CD4-positive, alpha-beta memory T cell (primary cell): Measurements from ENCODE around the gene HBS1L. TPM values are rescaled to one million over a fixed set of nuclear protein-coding genes. Genes with fewer than 3 reads are reported as not detected.

Experiments used
- CTCF ChIA-PET: fragments of 350-600 bp; sonication (Branson Sonifier 250); formaldehyde crosslinking; loops from one replicate; lab custom pipeline; 2021; ENCODE audit warnings: inconsistent platforms; ENCODE audit not compliant: partially characterized antibody; lab: Charles Lee
- POLR2A ChIA-PET: fragments of 350-600 bp; sonication (Branson Sonifier 250); formaldehyde crosslinking; loops from one replicate; lab custom pipeline; 2021; ENCODE audit not compliant: partially characterized antibody; lab: Charles Lee
- DNase-seq, 5 donors: peaks; one replicate each; pipeline versions ENCODE4 v3.0.0 to v3.0.0-alpha.2; 2020 to 2022; ENCODE audit warnings: mixed read lengths in 1 of 5
- H3K27ac ChIP-seq: one replicate; pipeline ENCODE4 v1.7.0; 2013; ENCODE audit warnings: low read depth, low read length
- H3K27me3 ChIP-seq: 2 replicates; pipeline ENCODE4 v1.7.0; 2013; ENCODE audit warnings: mild to moderate bottlenecking, low read length, moderate library complexity; ENCODE audit not compliant: insufficient read depth
- H3K36me3 ChIP-seq: 2 replicates; pipeline ENCODE4 v1.7.0; 2013; ENCODE audit warnings: mild to moderate bottlenecking, low read length, moderate library complexity; ENCODE audit not compliant: insufficient read depth
- H3K4me1 ChIP-seq: 2 replicates; pipeline ENCODE4 v1.7.0; 2013; ENCODE audit warnings: mild to moderate bottlenecking, low read length, moderate library complexity; ENCODE audit not compliant: insufficient read depth
- H3K4me3 ChIP-seq, 2 donors: one replicate each; pipeline ENCODE4 v1.7.0; 2013; ENCODE audit warnings: low read length in 2 of 2, mild to moderate bottlenecking in 1 of 2
- H3K9me3 ChIP-seq, 2 donors: one replicate each; pipeline ENCODE4 v1.7.0; 2013; ENCODE audit warnings: low read length in 2 of 2, control low read depth in 1 of 2; ENCODE audit not compliant: control insufficient read depth in 1 of 2
- H3K27ac Mint-ChIP-seq, 7 donors: one replicate each; pipeline ENCODE4 v1.8.0; 2020 to 2021; ENCODE audit warnings: mixed read lengths in 7 of 7, mild to moderate bottlenecking in 6 of 7, inconsistent platforms in 3 of 7, moderate library complexity in 3 of 7
- H3K27me3 Mint-ChIP-seq, 2 donors: one replicate each; pipeline ENCODE4 v1.8.0; 2020 to 2021; ENCODE audit warnings: mixed read lengths in 2 of 2
- H3K36me3 Mint-ChIP-seq, 2 donors: one replicate each; pipeline ENCODE4 v1.8.0; 2020 to 2021; ENCODE audit warnings: mixed read lengths in 2 of 2, inconsistent platforms in 1 of 2, mild to moderate bottlenecking in 1 of 2
- H3K4me1 Mint-ChIP-seq, 4 donors: one replicate each; pipeline ENCODE4 v1.8.0; 2020 to 2021; ENCODE audit warnings: mixed read lengths in 4 of 4, mild to moderate bottlenecking in 1 of 4
- H3K4me3 Mint-ChIP-seq, 8 donors: one replicate each; pipeline ENCODE4 v1.8.0; 2020 to 2021; ENCODE audit warnings: mixed read lengths in 8 of 8, mild to moderate bottlenecking in 7 of 8, moderate library complexity in 6 of 8, inconsistent platforms in 3 of 8
- H3K9me3 Mint-ChIP-seq, 8 donors: one replicate each; pipeline ENCODE4 v1.8.0; 2020 to 2021; ENCODE audit warnings: mixed read lengths in 8 of 8, mild to moderate bottlenecking in 5 of 8, inconsistent platforms in 3 of 8, moderate library complexity in 1 of 8
- intact Hi-C: fragments of 100-400 bp; cut with micrococcal nuclease; formaldehyde crosslinking; loops from one replicate; pipeline ENCODE4 v1.15.1; 2023
- microRNA-seq: library from miRNA; unstranded; fragments of <30 nt; microRNA quantifications from one replicate; pipeline ENCODE4 v1.2.0, GENCODE V29; 2021; ENCODE audit warnings: borderline replicate concordance, borderline number of aligned reads, borderline microRNAs expressed, mixed read lengths
- polyA plus RNA-seq, 2 donors: library from polyadenylated mRNA; unstranded; fragments of 300-500 nt; fragmentation: Illumina TruSeq; gene quantifications; one replicate each; pipeline ENCODE4 v1.2.3, GENCODE V29; 2021
- total RNA-seq, 2 experiments: library from RNA; stranded (reverse); gene quantifications; one replicate each; pipeline ENCODE4 v1.2.3, GENCODE V29; 2021

HBS1L gene
- total and polyA plus RNA-seq, 4 experiments from 2014 or later, result 49.0 to 69.9 (median 61.7) TPM

DNA sequence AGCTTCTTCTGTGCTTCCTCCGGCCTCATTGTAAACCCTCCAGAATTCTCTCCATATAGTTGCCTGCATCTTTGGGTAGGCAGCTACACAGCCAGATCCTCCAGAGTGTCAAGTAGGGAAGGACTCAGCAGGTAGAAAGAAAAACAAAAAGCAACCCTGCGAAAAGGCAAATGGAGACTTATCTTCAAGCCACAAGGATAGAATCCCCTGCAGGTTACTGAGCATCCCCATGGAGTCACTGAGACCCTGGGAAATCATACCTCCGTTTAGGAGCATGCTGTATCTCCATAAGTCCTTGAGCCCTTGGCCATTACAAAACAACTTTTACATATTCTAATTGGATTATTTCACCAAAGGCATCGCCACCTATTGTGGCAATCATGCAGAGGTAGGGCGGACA is 133.3 kb downstream of the HBS1L start:
- Histone ChIP-seq H3K4me3 (no peak overlapping the region), H3K9me3 (no peaks in the 10 kb centered on the region), H3K27me3 (no peaks in the 10 kb centered on the region), H3K4me1 (no peaks in the 10 kb centered on the region), H3K27ac (no peak overlapping the region), H3K36me3 (no peaks in the 10 kb centered on the region)
- peak overlapping the region in 1 of 7 donors; percentile 13 for H3K27ac Mint-ChIP-seq
- no peaks in the 10 kb centered on the region for H3K9me3 Mint-ChIP-seq
- H3K4me3 Mint-ChIP-seq, result no peak overlapping the region
- intact Hi-C loops, result no loop called here
- DNase-seq, result no peak
- CTCF ChIA-PET, result interaction anchor here (1.2 to 2.3 kb wide), 2 partner anchors 19 to 765 kb away, joined by 3 to 8 read pairs; no protein-coding TSS in a partner anchor
- peaks cover 0 to 20% of the 10 kb centered on the region in 2 donors for H3K36me3 Mint-ChIP-seq
- no peaks in the 10 kb centered on the region for H3K27me3 Mint-ChIP-seq
- POLR2A ChIA-PET, result no interaction called here
- no peaks in the 10 kb centered on the region for H3K4me1 Mint-ChIP-seq

DNA sequence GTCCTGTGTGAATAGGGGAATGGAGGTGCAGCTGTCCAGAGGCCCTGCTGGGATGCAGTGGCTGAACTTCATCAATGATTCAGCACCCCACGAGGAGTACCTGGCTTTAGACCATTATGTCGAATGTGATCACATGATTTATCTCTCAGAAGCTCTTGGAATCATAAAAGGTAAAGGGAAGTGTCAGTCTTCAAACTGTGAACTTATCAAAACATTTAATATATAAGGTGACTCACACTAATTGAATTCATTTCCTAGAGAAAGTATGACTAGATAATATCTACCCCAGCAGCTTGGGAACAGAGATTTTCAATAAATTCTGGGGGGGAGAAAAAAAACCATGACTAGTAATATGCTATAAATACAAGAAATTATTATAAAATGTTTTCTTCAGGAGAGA is 134.2 kb downstream of the HBS1L start:
- H3K27ac Mint-ChIP-seq, result no peak overlapping the region

DNA sequence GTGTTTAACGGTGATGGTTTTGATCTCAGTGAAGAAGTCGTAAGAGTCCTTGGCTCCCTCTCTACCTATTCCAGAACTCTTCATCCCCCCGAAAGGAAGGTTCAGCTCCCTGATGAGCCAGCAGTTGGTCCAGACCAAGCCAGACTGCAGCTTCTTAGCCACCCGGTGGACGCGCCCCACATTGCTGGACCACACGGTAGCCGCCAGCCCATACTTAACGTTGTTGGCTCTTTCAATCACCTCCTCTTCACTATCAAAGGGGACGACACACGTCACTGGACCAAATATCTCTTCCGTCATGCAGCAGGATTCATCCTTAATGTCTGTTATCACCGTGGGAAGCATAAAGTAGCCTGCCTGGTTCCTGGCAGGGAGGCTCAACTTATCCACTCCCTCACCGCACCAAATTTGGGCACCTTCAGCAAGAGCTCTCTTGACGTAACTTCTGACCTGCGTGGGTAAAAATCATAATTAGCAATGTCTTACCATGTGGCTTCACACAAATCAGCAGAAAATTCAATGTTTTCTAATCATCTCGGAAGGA is 136.1 kb downstream of the HBS1L start:
- no peak overlapping the region for H3K27ac ChIP-seq
- H3K9me3 ChIP-seq, result no peaks in the 10 kb centered on the region
- H3K36me3 Mint-ChIP-seq, result peaks cover 0 to 26% of the 10 kb centered on the region in 2 donors
- H3K36me3 ChIP-seq, result no peaks in the 10 kb centered on the region
- no peaks in the 10 kb centered on the region for H3K4me1 Mint-ChIP-seq
- no peak overlapping the region for H3K27ac Mint-ChIP-seq
- no peak for DNase-seq
- ChIA-PET POLR2A (interaction anchor here (1.1 kb wide), 1 partner anchor 9 kb away, joined by 3 read pairs; no protein-coding TSS in a partner anchor), CTCF (interaction anchor here (1.3 to 4.9 kb wide), 3 partner anchors 22 to 795 kb away, joined by 3 to 18 read pairs (median 3); no protein-coding TSS in a partner anchor)
- H3K9me3 Mint-ChIP-seq, result no peaks in the 10 kb centered on the region
- H3K4me3 Mint-ChIP-seq, result no peak overlapping the region
- no peak overlapping the region for H3K4me3 ChIP-seq
- no peaks in the 10 kb centered on the region for H3K27me3 ChIP-seq
- H3K27me3 Mint-ChIP-seq, result no peaks in the 10 kb centered on the region
- no peaks in the 10 kb centered on the region for H3K4me1 ChIP-seq
- intact Hi-C loops, result no loop called here

More for the DNA sequence above, 134.2 kb downstream of the HBS1L start:
- Mint-ChIP-seq H3K4me3 (no peak overlapping the region), H3K36me3 (peaks cover 0 to 26% of the 10 kb centered on the region in 2 donors), H3K9me3 (no peaks in the 10 kb centered on the region), H3K4me1 (no peaks in the 10 kb centered on the region), H3K27me3 (no peaks in the 10 kb centered on the region)
- Histone ChIP-seq H3K9me3 (no peaks in the 10 kb centered on the region), H3K4me1 (no peaks in the 10 kb centered on the region), H3K36me3 (no peaks in the 10 kb centered on the region), H3K27me3 (no peaks in the 10 kb centered on the region), H3K4me3 (no peak overlapping the region), H3K27ac (no peak overlapping the region)
- DNase-seq, result no peak
- ChIA-PET POLR2A (no interaction called here), CTCF (interaction anchor here (0.7 kb wide), 1 partner anchor 20 kb away, joined by 3 read pairs; no protein-coding TSS in a partner anchor)
- intact Hi-C loops, result no loop called here

DNA sequence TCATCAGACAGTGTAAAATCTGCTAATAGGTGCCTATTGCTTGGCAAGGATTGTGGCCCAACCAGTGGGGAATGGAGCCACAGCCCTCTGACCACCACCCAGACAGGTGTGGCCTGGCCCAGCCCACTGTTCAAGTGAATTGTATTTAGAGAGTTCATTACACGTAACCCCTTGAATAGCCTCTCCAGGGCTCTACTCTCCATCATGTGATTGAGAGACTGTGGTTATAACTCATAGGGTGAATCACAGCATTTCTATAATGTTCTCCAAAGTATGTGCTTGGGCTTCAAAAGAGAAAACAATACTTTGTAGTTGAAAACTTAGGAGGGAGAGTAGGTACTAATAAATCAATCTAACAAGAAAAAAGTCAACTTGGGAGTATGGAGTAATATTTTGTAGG is 143.1 kb downstream of the HBS1L start:
- CTCF ChIA-PET, result no interaction called here
- no peaks in the 10 kb centered on the region for H3K9me3 ChIP-seq
- DNase-seq, result no peak
- H3K4me1 ChIP-seq, result no peaks in the 10 kb centered on the region
- H3K4me3 Mint-ChIP-seq, result no peak overlapping the region
- H3K27ac ChIP-seq, result no peak overlapping the region
- H3K4me1 Mint-ChIP-seq, result no peaks in the 10 kb centered on the region
- H3K27me3 Mint-ChIP-seq, result no peaks in the 10 kb centered on the region
- POLR2A ChIA-PET, result no interaction called here
- H3K27me3 ChIP-seq, result no peaks in the 10 kb centered on the region
- no peaks in the 10 kb centered on the region for H3K9me3 Mint-ChIP-seq
- H3K27ac Mint-ChIP-seq, result no peak overlapping the region
- intact Hi-C loops, result no loop called here
- peaks cover 0 to 9% of the 10 kb centered on the region in 2 donors for H3K36me3 Mint-ChIP-seq
- no peak overlapping the region for H3K4me3 ChIP-seq
- H3K36me3 ChIP-seq, result no peaks in the 10 kb centered on the region

DNA sequence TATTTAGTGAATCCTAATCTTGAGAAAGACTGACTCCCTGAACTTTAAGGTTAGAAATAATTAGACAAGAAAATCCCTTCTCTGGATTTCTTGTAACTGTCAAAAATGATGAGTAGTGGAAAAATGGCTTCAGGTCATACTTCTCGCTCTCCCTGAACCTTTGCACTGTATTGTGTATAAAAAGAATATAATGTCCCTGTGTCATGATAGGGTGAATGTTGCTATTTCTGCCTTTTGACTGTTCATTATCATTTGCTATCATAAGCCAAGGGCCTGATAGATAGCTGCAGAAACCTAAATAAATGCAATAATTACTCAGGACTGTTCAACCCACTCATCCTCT is 144.1 kb downstream of the HBS1L start:
- intact Hi-C loops, result no loop called here
- Mint-ChIP-seq H3K27me3 (no peaks in the 10 kb centered on the region), H3K27ac (no peak overlapping the region), H3K36me3 (peaks cover 0 to under 1% of the 10 kb centered on the region in 2 donors), H3K4me1 (no peaks in the 10 kb centered on the region), H3K4me3 (no peak overlapping the region), H3K9me3 (no peaks in the 10 kb centered on the region)
- Histone ChIP-seq H3K4me1 (no peaks in the 10 kb centered on the region), H3K27ac (no peak overlapping the region), H3K4me3 (no peak overlapping the region), H3K36me3 (no peaks in the 10 kb centered on the region), H3K27me3 (no peaks in the 10 kb centered on the region), H3K9me3 (no peaks in the 10 kb centered on the region)
- ChIA-PET CTCF (interaction anchor here (1.3 kb wide), 1 partner anchor 30 kb away, joined by 5 read pairs; no protein-coding TSS in a partner anchor), POLR2A (no interaction called here)
- no peak for DNase-seq

Small RNAs within 50 kb of the gene (microRNA-seq; reads per million reads assigned to microRNA genes)
- gene MIR3662, result not detected

Other genes with a start within 250 kb of the HBS1L start
- gene ALDH8A1, start 104.7 kb downstream of the HBS1L start, total RNA-seq, result 1 to 10 TPM; 2.2 TPM
- not detected for gene ALDH8A1, start 104.7 kb downstream of the HBS1L start, polyA plus RNA-seq
- gene MYB, start 126.5 kb upstream of the HBS1L start, total RNA-seq, result 1 to 10 TPM; 3.9 to 4.7 TPM
- under 1 TPM; 0.31 to 0.35 TPM for gene MYB, start 126.5 kb upstream of the HBS1L start, polyA plus RNA-seq